NB4 (cell line): ENCODE results near the gene MICAL3.

ENCODE experiments used
- CTCF ChIP-seq: IDR thresholded peaks from one replicate; pipeline ENCODE4 v1.5.1; 2012; ENCODE audit warnings: low read depth, low read length
- MAX ChIP-seq: IDR thresholded peaks from 2 replicates; pipeline ENCODE4 v1.6.1; 2011; ENCODE audit warnings: low read depth, low read length
- POLR2A ChIP-seq: IDR thresholded peaks from 2 replicates; pipeline ENCODE4 v1.6.1; 2011; ENCODE audit warnings: mild to moderate bottlenecking; ENCODE audit not compliant: insufficient read length; ENCODE audit errors: extremely low read depth

- TF ChIP-seq CTCF: no peak
- TF ChIP-seq MAX: no peak
- no peak for TF ChIP-seq POLR2A
Observed at GRCh38 chr22:17954200-17954859, 70.0 kb downstream of the MICAL3 start.
